GM12878 (cell line): Measurements from ENCODE around the gene UGT2A1. TPM values are rescaled to one million over a fixed set of nuclear protein-coding genes. Genes with fewer than 3 reads are reported as not detected.
"Not testable (repeated sequence)": the region's sequence is repeated elsewhere in the genome, so short reads cannot be mapped to it uniquely, and the experiment has no call there.

Source experiments
- ATAC-seq: fragments of 200-7000 bp; cut with Tn5 transposase; 3 replicates; pipeline ENCODE4 v1.9.1; 2020; ENCODE audit warnings: mild to moderate bottlenecking, moderate library complexity
- BruUV-seq: library from RNA; stranded (reverse); fragments of 400-500 nt; replicated peaks from 2 replicates; lab custom pipeline; 2021; lab: Mats Ljungman, UMichigan
- CTCF ChIA-PET: fragments of 300-600 bp; sonication (Branson Sonifier 250); formaldehyde crosslinking; extraction: SDS; loops from one replicate; lab custom pipeline; 2021; ENCODE audit warnings: inconsistent platforms; lab: Yijun Ruan, JAX
- POLR2A ChIA-PET: fragments of 350-600 bp; formaldehyde crosslinking; extraction: SDS; loops from one replicate; lab custom pipeline; 2021; ENCODE audit warnings: inconsistent platforms; lab: Charles Lee
- RAD21 ChIA-PET: fragments of 300-600 bp; sonication (Branson Sonifier 250); formaldehyde crosslinking; loops from one replicate; lab custom pipeline; 2023; ENCODE audit warnings: antibody characterized with exemption; ENCODE audit not compliant: unreplicated experiment; lab: Charles Lee
- SMC1A ChIA-PET: fragments of 300-600 bp; sonication (Branson Sonifier 250); formaldehyde crosslinking; loops from one replicate; lab custom pipeline; 2023; ENCODE audit not compliant: unreplicated experiment, uncharacterized antibody; lab: Charles Lee
- DNase-seq: peaks from one replicate; pipeline ENCODE4 v3.0.0-alpha.2; 2011; ENCODE audit warnings: low read depth, low spot score
- FAIRE-seq: peaks from 3 replicates; lab custom pipeline; 2011; peaks lifted over from hg19 to GRCh38; lab: Jason Lieb, UNC
- H2AFZ ChIP-seq: 2 replicates; pipeline ENCODE4 v1.6.0; 2011; ENCODE audit warnings: low read depth, low read length, control low read depth; ENCODE audit not compliant: control insufficient read depth
- H3K27ac ChIP-seq: 2 replicates; pipeline ENCODE4 v1.5.1; 2011; ENCODE audit warnings: control low read depth; ENCODE audit not compliant: control insufficient read depth, insufficient read depth
- H3K27me3 ChIP-seq, 2 experiments: replicated peaks in 1 of 2; 2 replicates each; pipeline versions ENCODE4 v1.6.0 to v1.6.1; 2011; ENCODE audit warnings: low read length in 1 of 2; ENCODE audit not compliant: control insufficient read depth in 2 of 2, insufficient read depth in 2 of 2
- H3K36me3 ChIP-seq, 2 experiments: 2 replicates each; pipeline ENCODE4 v1.5.1; 2011; ENCODE audit warnings: low read length in 1 of 2; ENCODE audit not compliant: control insufficient read depth in 2 of 2, insufficient read depth in 2 of 2
- H3K4me1 ChIP-seq: 2 replicates; pipeline ENCODE4 v1.6.1; 2011; ENCODE audit warnings: mild to moderate bottlenecking, low read length, moderate library complexity, mixed read lengths; ENCODE audit not compliant: control insufficient read depth, insufficient read depth
- H3K4me2 ChIP-seq: 2 replicates; pipeline ENCODE4 v1.6.0; 2011; ENCODE audit warnings: control low read depth; ENCODE audit not compliant: control insufficient read depth, insufficient read depth
- H3K4me3 ChIP-seq: fragments of 200-600 bp; sonication (generic); 2 replicates; pipeline ENCODE4 v1.5.1; 2016
- H3K79me2 ChIP-seq: 2 replicates; pipeline ENCODE4 v1.6.0; 2011; ENCODE audit warnings: low read length; ENCODE audit not compliant: control insufficient read depth, insufficient read depth
- H3K9ac ChIP-seq: 2 replicates; pipeline ENCODE4 v1.8.0; 2011; ENCODE audit warnings: low read length, control low read depth, mixed read lengths; ENCODE audit not compliant: control insufficient read depth, insufficient read depth
- H3K9me3 ChIP-seq: replicated peaks from 3 replicates; pipeline ENCODE4 v1.5.1; 2011; ENCODE audit warnings: mild to moderate bottlenecking, low read length; ENCODE audit not compliant: control insufficient read depth, insufficient read depth
- H4K20me1 ChIP-seq: 2 replicates; pipeline ENCODE4 v1.6.0; 2011; ENCODE audit not compliant: control insufficient read depth, insufficient read depth
- ATF2 ChIP-seq: IDR thresholded peaks from 2 replicates; pipeline ENCODE4 v1.6.1; 2012; ENCODE audit warnings: low read length, inconsistent platforms
- CEBPB ChIP-seq, 2 experiments: fragments of 150-350 bp in 1 of 2; IDR thresholded peaks; 2 replicates each; pipeline ENCODE4 v1.6.1; 2012 to 2014; ENCODE audit warnings: low read depth in 2 of 2, low read length in 2 of 2, borderline replicate concordance in 1 of 2, inconsistent platforms in 1 of 2
- CHD2 ChIP-seq: IDR thresholded peaks from 2 replicates; pipeline ENCODE4 v1.6.1; 2011; ENCODE audit warnings: low read depth, low read length, improper control_type of control experiment, borderline replicate concordance
- CREB1 ChIP-seq: IDR thresholded peaks from 2 replicates; pipeline ENCODE4 v1.6.1; 2012; ENCODE audit warnings: low read depth, mild to moderate bottlenecking, inconsistent platforms
- CREM ChIP-seq: IDR thresholded peaks from 2 replicates; pipeline ENCODE4 v1.6.1; 2014; ENCODE audit warnings: antibody characterized with exemption, low read depth
- EZH2 ChIP-seq: IDR thresholded peaks from 2 replicates; pipeline ENCODE4 v1.6.1; 2012; ENCODE audit warnings: low read depth, mild to moderate bottlenecking, control low read depth, inconsistent platforms, low read length, borderline replicate concordance; ENCODE audit not compliant: control insufficient read depth
- GABPA ChIP-seq: IDR thresholded peaks from 2 replicates; pipeline ENCODE4 v1.6.1; 2014; ENCODE audit warnings: antibody characterized with exemption, low read depth, mild to moderate bottlenecking, inconsistent platforms
- MXI1 ChIP-seq: fragments of 150-350 bp; IDR thresholded peaks from 2 replicates; pipeline ENCODE4 v1.6.1; 2011; ENCODE audit warnings: low read depth, mild to moderate bottlenecking, inconsistent platforms, low read length, improper control_type of control experiment
- PML ChIP-seq: IDR thresholded peaks from 2 replicates; pipeline ENCODE4 v1.6.1; 2012; ENCODE audit warnings: low read length, inconsistent platforms
- SUPT20H ChIP-seq: IDR thresholded peaks from 2 replicates; pipeline ENCODE4 v1.6.1; 2011; ENCODE audit warnings: low read depth, mild to moderate bottlenecking, low read length, moderate library complexity, borderline replicate concordance; ENCODE audit not compliant: control insufficient read depth
- TAF1 ChIP-seq: IDR thresholded peaks from 2 replicates; pipeline ENCODE4 v1.6.1; 2011; ENCODE audit warnings: mild to moderate bottlenecking, low read depth, low read length, borderline replicate concordance
- TCF12 ChIP-seq: IDR thresholded peaks from 2 replicates; pipeline ENCODE4 v1.6.1; 2011; ENCODE audit warnings: low read depth, mild to moderate bottlenecking, low read length
- TCF3 ChIP-seq: IDR thresholded peaks from 2 replicates; pipeline ENCODE4 v1.6.1; 2012; ENCODE audit warnings: low read depth, mild to moderate bottlenecking, low read length, borderline replicate concordance; ENCODE audit not compliant: insufficient read depth
- WRNIP1 ChIP-seq: IDR thresholded peaks from 2 replicates; pipeline ENCODE4 v1.6.1; 2011; ENCODE audit warnings: low read depth, low read length, improper control_type of control experiment, borderline replicate concordance
- ZNF622 ChIP-seq: fragments of 450-650 bp; IDR thresholded peaks from 2 replicates; pipeline ENCODE4 v1.6.1; 2017; ENCODE audit warnings: mild to moderate bottlenecking, inconsistent platforms
- WGBS: methylation state at CpG from one replicate; pipeline ENCODE4 v1.1.6; 2016; ENCODE audit warnings: low lambda C conversion rate; ENCODE audit not compliant: insufficient replicate concordance, insufficient coverage; ENCODE audit errors: missing lambda C conversion rate; 5-methylcytosine and 5-hydroxymethylcytosine counted together
- in situ Hi-C: fragments of 300-500 bp; cut with MboI; formaldehyde crosslinking; loops from 9 replicates; pipeline ENCODE4 v1.14.3; 2018; ENCODE audit warnings: mixed read lengths
- intact Hi-C: fragments of 100-400 bp; cut with micrococcal nuclease; formaldehyde crosslinking; loops from one replicate; pipeline ENCODE4 v1.14.2; 2022; ENCODE audit not compliant: unreplicated experiment
- polyA plus RNA-seq, 11 experiments: library from polyadenylated mRNA; depleted of rRNA in 4 of 11; unstranded in 6 of 11; stranded (reverse) in 5 of 11; fragments of >200 nt; fragmentation: Nextera tagmentation in 4 of 11; fragmentation: Illumina TruSeq in 1 of 11; extraction: Ambion mirVana in 4 of 11; extraction: Trizol in 1 of 11; gene quantifications; 1 replicate in 1 of 11; 2 replicates in 10 of 11; pipeline versions ENCODE4 v1.2.1 to v1.2.3, GENCODE V29; 2011 to 2016; ENCODE audit warnings: inconsistent platforms in 2 of 11, missing spikeins in 2 of 11, low read depth in 1 of 11
- total RNA-seq, 4 experiments: library from RNA; depleted of rRNA in 3 of 4; stranded (reverse); fragments of >200 nt in 3 of 4; fragmentation: Illumina TruSeq in 1 of 4; extraction: Trizol in 1 of 4; gene quantifications; 2 replicates each; pipeline versions ENCODE4 v1.2.1 to v1.2.3, GENCODE V29; 2013 to 2021
- TF ChIP-seq, protein P1 (sequence below): fragments of 450-650 bp; IDR thresholded peaks from 2 replicates; pipeline ENCODE4 v1.6.1; 2016; ENCODE audit warnings: mild to moderate bottlenecking

Gene UGT2A1
- total and polyA plus RNA-seq, 10 of the 15 experiments (the other 5 are each of a cell fraction or from before 2014, with no cell fraction given) = 0.04 to 0.50 (median 0.08) TPM; not detected in 5

DNA sequence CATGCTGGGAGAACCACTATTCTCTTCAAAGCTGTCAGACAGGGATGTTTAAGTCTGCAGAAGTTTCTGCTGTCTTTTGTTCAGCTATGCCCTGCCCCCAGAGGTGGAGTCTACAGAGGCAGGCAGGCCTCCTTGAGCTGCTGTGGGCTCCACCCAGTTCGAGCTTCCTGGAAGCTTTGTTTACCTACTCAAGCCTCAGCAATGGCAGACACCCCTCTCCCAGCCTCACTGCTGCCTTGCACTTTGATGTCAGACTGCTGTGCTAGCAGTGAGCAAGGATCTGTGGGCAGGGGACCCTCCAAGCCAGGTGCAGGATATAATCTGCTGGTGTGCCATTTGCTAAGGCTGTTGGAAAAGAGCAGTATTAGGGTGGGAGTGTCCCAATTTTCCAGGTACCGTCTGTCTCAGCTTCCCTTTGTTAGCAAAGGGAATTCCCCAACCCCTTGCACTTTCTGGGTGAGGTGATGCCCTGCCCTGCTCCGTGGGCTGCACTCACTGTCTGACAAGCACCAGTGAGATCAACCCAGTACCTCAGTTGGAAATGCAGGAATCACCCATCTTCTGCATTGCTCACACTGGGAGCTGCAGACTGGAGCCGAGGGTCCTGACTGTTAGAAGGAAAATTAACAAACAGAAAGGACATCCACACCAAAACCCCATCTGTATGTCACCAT is 8.2 kb upstream of the UGT2A1 start:
- POLR2A ChIA-PET, RAD21 ChIA-PET, H2AFZ ChIP-seq, H3K4me2 ChIP-seq, H4K20me1 ChIP-seq, DNase-seq, H3K4me1 ChIP-seq, ATAC-seq, H3K9me3 ChIP-seq, H3K4me3 ChIP-seq, H3K79me2 ChIP-seq, H3K36me3 ChIP-seq, H3K27me3 ChIP-seq, H3K27ac ChIP-seq, SMC1A ChIA-PET, H3K9ac ChIP-seq, BruUV-seq, intact Hi-C loops, FAIRE-seq, CTCF ChIA-PET, in situ Hi-C loops: not testable (repeated sequence)
- WGBS = 3% methylated on average over 4 of the region's 4 CpGs

DNA sequence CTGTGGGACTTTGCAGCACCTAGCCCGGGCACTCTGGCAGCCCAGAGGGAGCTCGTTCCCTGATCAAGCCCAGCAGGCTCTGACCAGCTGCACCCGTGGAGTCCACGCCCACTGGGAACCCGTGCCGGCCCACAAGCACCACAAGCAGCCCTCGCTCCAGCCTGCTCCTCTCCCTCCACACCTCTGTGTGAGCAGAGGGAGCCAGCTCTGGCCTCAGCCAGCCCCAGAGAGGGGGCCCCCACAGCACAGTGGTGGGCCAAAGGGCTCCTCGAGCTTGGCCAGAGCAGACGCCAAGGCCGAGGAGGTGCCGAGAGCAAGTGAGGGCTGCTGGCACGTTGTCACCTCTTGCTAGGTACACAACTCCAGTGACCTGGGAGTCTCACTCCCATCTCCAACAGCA is 5.1 kb upstream of the UGT2A1 start:
- WGBS = 53% methylated on average over 12 of the region's 12 CpGs
- no peaks in the 10 kb centered on the region for H3K79me2 ChIP-seq
- ChIA-PET POLR2A (no interaction called here), SMC1A (no interaction called here), CTCF (no interaction called here), RAD21 (no interaction called here)
- H4K20me1 ChIP-seq = no peaks in the 10 kb centered on the region
- H3K27ac ChIP-seq = no peak overlapping the region
- H3K4me2 ChIP-seq = no peak overlapping the region
- no peaks in the 10 kb centered on the region for H3K36me3 ChIP-seq
- H3K4me1 ChIP-seq = no peaks in the 10 kb centered on the region
- DNase-seq (no peak), ATAC-seq (no peak), FAIRE-seq (no peak)
- H3K9ac ChIP-seq = no peak overlapping the region
- H3K4me3 ChIP-seq = no peak overlapping the region
- no peaks in the 10 kb centered on the region for H3K9me3 ChIP-seq
- H3K27me3 ChIP-seq = no peaks in the 10 kb centered on the region
- no TSS peak for BruUV-seq
- intact Hi-C loops = no loop called here
- in situ Hi-C loops = no loop called here
- H2AFZ ChIP-seq = no peak overlapping the region
- TF ChIP-seq WRNIP1 = no peak
- no peak for TF ChIP-seq EZH2
- TF ChIP-seq TCF3 = no peak
- no peak for TF ChIP-seq PML
- no peak for TF ChIP-seq CREM
- no peak for TF ChIP-seq GABPA
- TF ChIP-seq CEBPB (IDR thresholded peaks at IDR 0.05; ENCODE audit: borderline replicate concordance in 1 of 2, low read depth in 2 of 2, low read length in 2 of 2) = no peak
- TF ChIP-seq, protein P1, sequence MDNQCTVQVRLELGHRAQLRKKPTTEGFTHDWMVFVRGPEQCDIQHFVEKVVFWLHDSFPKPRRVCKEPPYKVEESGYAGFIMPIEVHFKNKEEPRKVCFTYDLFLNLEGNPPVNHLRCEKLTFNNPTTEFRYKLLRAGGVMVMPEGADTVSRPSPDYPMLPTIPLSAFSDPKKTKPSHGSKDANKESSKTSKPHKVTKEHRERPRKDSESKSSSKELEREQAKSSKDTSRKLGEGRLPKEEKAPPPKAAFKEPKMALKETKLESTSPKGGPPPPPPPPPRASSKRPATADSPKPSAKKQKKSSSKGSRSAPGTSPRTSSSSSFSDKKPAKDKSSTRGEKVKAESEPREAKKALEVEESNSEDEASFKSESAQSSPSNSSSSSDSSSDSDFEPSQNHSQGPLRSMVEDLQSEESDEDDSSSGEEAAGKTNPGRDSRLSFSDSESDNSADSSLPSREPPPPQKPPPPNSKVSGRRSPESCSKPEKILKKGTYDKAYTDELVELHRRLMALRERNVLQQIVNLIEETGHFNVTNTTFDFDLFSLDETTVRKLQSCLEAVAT = no peak
- no peak for TF ChIP-seq TCF12
- TF ChIP-seq TAF1 = no peak
- TF ChIP-seq CREB1 = no peak
- no peak for TF ChIP-seq CHD2
- TF ChIP-seq MXI1 = no peak
- no peak for TF ChIP-seq SUPT20H
- TF ChIP-seq ATF2 = no peak
- no peak for TF ChIP-seq ZNF622
